ENCODE data around the gene TTLL4.
A peak's percentile ranks its signal among the peaks of the same experiment; 100 is the strongest.

The TTLL4 gene

DNA sequence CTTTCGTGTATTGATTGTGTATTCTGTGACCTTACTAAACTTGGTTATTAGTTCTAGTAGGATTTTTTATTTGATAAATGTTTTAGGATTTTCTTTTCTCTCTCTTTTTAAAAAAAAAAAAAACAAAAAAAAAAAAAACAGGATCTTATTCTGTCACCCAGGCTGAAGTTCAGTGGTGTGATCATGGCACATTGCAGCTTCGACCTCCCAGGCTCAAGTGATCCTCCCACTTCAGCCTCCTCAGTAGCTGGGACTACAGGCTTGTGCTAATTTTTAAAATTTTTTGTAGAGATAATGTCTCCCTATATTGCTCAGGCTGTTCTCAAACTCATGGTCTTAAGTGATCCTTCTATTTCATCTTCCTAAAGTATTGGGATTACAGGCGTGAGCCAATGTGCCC, 19.0 kb downstream of the TTLL4 start:
- no peak for DNase-seq (ENCODE audit: low read depth)
- H3K4me3 ChIP-seq (replicated peaks; ENCODE audit: low read depth, low read length) = no peak overlapping the region
- TF ChIP-seq CTCF (IDR thresholded peaks at IDR 0.05; ENCODE audit: low read length, missing control alignments) = no peak

DNA sequence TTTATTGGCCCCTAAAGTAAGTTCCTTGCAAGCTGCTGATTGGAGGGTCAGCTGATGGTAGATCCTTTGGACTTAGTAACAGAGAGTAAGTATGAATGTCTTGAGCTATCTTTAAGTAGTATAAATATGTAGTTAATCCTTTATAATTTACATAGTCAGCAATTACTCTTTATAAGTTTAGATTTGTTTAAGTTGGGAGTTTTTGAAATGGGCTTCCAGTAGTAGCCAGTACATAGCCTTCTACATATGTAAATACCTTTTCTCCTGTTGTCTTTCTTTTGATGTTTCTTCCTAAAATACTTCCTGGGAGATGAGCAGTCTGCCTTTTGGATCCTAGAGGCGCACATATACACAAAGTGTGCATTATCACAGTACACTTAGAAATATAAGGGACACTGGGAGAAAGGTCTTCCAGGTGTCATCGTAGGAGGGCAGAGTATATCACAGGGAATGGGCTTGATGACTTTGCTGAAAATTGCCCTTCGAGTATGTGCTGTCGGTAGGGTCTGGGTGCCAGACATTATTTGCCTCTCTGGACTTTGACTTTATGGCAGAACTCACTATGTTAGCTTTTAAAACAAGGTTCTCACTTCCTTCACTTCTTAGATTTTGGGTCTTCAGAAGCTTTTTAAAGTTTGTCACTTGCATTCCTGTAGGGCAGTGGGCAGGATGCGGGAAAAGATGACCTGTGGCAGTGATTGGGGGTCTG, 21.6 kb downstream of the TTLL4 start:
- TF ChIP-seq CTCF (IDR thresholded peaks at IDR 0.05; ENCODE audit: low read length, missing control alignments) = no peak
- no peak for DNase-seq (ENCODE audit: low read depth)
- H3K4me3 ChIP-seq (replicated peaks; ENCODE audit: low read depth, low read length) = no peak overlapping the region

DNA sequence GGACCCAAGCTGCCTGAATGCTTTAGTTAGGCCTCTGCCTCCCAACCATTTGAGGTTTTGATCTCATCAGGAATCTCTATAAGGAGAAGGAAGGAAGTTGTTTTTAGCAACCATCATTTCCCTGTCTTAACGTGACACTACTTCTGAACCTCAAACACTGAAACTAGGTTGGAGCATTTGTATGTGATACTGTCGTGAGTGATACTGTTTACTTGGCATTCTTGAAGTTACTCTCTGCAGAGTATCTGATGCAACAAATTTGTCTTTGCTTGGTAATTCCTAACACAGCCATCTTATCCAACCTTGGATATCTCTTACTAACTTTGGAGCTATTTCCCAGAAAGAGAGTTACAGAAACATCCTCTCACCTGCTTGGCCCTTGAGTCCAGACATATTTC, 22.1 kb downstream of the TTLL4 start:
- no peak for TF ChIP-seq CTCF (IDR thresholded peaks at IDR 0.05; ENCODE audit: low read length, missing control alignments)
- no peak overlapping the region for H3K4me3 ChIP-seq (replicated peaks; ENCODE audit: low read depth, low read length)
- no peak for DNase-seq (ENCODE audit: low read depth)

DNA sequence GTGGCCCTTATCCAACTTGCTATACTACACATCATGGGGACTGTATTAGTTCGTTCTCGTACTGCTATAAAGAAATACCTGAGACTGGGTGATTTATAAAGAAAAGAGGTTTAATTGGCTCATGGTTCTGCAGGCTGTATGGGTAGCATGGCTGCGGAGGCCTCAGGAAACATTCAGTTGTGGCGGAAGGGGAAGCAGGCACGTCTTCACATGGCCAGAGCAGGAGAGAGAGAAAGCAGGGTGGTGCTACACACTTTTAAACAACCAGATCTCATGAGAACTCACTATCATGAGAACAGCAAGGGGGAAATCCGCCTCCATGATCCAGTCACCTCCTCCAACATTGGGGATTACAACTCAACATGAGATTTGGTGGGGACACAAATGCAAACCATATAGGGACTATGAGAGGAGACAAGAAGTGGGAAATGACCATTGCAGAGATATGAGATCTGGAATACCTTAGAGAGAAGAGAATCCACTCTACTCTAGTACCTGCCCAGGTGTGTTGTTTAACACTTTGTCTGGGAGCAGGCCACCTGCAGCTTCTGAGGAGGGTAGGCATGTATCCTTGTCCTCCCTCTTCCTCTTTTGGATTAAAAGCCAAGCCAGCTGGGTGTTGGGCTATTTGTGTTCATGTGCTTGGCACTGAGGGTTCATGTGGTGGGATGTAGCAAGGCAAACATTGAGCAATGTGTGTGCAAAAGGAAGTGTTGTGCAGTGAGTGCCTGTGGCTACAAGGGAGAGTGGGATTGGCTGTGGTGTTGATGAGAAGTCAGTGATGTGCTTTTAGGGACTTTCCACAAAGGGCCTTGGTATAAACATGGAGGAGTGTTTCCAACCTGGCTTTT, 22.8 kb downstream of the TTLL4 start:
- TF ChIP-seq CTCF (IDR thresholded peaks at IDR 0.05; ENCODE audit: low read length, missing control alignments) = no peak
- H3K4me3 ChIP-seq (replicated peaks; ENCODE audit: low read depth, low read length) = no peak overlapping the region
- peak; percentile 96 for DNase-seq (ENCODE audit: low read depth)

GRCh38 chr2:218734190-218734975, 23.7 kb downstream of the TTLL4 start:
- no peak for TF ChIP-seq CTCF (IDR thresholded peaks at IDR 0.05; ENCODE audit: low read length, missing control alignments)
- H3K4me3 ChIP-seq (replicated peaks; ENCODE audit: low read depth, low read length) = no peak overlapping the region
- DNase-seq (ENCODE audit: low read depth) = no peak

DNA sequence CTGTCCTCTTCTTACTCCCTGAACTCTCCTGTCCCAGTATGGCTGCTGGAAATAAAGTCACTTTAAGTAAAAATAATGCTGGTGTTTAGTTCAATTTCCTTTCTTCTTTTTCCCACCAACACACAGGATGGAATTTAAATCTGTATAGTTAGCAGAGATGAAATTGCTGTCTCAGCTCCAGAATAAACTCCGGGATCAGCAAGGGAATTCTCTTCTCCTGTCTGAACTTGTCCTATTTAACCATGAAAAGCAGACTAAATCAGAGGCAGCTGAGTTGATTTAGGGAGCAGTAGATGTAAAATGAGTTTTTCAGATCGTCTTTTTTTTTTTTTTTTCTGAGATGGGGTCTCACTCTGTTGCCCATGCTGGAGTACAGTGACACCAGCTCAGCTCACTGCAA, 25.9 kb downstream of the TTLL4 start:
- no peak for DNase-seq (ENCODE audit: low read depth)
- no peak for TF ChIP-seq CTCF (IDR thresholded peaks at IDR 0.05; ENCODE audit: low read length, missing control alignments)
- no peak overlapping the region for H3K4me3 ChIP-seq (replicated peaks; ENCODE audit: low read depth, low read length)

All from fibroblast of pulmonary artery (primary cell).